ENCODE measurements around the gene CDKN2A.

The CDKN2A gene

DNA sequence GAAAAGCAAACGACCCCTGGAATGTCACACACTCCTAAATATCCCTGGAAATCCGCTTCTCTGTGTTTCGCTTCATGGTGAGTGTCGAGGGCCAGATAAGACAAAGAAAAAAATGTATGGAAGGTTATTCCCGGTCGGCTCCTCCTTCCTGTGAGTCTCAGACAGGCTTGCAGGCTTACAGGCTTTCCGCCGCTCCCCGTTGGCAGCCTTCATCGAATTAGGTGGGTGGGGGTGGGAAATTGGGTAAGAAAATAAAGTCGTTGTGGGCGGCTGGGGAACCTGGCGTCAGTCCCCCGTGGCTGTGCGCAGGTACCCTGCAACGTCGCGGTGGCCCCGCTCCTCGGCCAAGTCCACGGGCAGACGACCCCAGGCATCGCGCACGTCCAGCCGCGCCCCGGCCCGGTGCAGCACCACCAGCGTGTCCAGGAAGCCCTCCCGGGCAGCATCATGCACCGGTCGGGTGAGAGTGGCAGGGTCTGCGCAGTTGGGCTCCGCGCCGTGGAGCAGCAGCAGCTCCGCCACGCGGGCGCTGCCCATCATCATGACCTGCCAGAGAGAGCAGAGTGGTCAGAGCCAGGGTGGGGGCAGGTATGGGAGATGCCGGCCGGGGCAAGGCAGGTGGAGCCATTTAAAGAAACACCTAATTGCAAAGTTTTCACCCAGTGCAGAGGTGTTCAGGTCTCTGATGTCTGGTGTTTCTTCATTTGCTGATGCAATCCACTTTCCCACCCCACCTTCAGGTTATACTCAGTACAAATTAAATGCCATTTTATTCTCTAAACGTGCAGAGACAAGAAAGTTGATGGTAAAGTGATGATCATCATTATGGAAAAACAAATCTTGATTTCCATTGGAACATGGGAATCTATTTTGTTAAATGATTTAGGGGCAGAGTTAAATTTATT, 11.8 kb upstream of the CDKN2A start:
- no peak for DNase-seq

DNA sequence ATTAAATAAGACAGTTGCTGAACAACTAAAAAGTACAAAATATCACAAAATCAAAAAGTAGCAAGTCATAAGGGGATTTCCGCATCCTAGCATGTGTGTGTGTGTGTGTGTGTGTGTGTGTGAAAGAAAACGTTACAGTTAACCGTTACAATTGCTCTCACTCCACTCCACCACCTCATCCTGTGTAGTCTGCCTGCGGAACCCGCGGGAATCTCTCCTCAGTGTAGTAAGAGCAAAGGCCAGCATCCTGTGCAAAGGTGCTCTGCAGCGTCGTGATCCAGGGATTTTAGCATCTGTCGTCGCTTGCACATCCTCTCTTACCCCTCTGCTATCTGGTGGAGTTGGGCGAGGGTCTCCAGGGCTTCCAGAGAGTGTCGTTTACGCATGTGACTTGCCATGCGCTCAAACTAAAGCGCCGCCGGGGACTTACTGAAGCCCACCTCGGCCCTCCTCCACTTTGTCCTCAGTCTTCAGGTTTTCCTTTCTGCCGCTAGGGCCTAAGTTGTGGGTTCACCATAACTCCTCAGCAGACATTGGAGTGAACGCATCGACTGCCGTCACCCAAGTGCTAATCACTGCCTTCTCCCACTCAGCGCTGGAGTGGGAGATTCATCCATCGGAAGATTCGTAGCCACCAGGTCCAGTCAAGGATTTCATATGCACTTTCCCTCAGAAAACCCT, 11.0 kb upstream of the CDKN2A start:
- no peak for DNase-seq

GRCh38 chr9:22002038-22002437, 7.8 kb upstream of the CDKN2A start:
- no peak for DNase-seq

DNA sequence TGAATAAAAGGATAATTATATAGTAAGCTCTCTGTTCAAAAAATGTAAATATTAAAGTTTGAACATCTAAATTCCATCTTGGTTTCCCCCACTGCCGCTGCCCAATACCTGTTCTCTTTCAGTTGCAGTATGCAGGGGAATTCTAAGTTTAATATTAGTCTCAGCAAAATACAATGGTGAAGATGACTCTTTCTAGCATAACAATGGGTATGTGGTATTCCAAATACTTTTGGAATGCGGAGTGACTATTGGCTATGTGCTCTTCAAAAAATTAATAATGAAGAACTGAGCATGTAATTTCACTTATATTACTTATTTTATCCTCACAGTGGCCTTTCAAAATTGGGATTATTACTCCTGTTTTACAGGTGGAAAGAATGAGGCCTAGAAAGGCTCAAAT, 3.8 kb upstream of the CDKN2A start:
- DNase-seq = no peak

GRCh38 chr9:21997480-21997879, 3.3 kb upstream of the CDKN2A start:
- no peak for DNase-seq

DNA sequence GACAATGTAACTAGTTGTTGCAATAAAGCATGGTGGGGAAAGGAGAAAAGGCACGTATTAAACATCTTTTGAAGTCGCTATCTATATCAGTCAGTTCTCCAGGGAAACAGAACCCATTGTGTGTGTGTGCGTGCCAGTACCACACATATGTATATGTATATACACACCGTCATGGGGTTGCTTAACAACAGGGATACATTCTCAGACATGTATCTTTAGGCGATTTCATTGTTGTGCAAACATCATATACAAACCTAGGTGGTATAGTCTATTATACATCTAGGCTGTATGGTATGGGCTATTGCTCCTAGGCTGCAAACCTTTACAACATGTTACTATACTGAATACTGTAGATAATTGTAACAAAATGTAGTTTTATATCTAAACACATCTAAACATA, 2.7 kb upstream of the CDKN2A start:
- no peak for DNase-seq

- no peak for DNase-seq
These were observed 2.2 kb upstream of the CDKN2A start for GRCh38 chr9:21996438-21996837.

DNA sequence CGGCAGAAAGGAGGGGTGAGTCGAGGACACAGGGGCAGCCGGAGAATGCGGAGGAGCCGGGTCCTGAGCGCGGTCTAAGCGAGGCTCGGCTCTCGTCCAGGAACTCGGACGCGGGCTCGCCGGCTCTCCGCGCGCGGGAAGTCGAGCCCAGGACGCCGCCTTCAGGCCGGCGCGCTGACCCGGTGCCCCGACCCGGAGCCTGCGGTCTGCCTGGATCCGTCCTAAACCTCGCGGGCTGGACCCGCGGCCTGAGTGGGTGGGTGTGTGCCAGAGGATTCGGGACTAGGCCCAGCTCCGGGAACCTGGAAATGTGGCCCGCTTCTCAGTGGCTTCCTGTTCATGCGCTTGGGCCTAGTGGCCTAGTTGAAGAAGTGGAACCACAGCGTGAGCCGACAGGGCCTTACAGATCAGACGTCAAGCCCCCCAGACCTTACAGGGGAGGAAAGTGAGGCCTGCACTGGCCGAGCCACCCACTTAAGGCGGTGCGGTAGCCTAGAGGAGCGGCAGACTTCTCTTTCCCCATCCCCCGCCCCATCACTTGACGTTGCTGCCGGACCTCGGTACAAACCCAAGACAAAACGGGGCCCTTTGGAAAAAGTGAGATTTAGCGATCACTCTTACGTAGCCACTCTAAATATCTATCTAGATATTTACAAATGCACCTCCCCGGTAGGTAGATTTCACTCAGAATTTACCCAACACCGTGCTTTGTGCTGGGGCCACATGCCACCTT, 1.6 kb upstream of the CDKN2A start:
- no peak for DNase-seq

DNA sequence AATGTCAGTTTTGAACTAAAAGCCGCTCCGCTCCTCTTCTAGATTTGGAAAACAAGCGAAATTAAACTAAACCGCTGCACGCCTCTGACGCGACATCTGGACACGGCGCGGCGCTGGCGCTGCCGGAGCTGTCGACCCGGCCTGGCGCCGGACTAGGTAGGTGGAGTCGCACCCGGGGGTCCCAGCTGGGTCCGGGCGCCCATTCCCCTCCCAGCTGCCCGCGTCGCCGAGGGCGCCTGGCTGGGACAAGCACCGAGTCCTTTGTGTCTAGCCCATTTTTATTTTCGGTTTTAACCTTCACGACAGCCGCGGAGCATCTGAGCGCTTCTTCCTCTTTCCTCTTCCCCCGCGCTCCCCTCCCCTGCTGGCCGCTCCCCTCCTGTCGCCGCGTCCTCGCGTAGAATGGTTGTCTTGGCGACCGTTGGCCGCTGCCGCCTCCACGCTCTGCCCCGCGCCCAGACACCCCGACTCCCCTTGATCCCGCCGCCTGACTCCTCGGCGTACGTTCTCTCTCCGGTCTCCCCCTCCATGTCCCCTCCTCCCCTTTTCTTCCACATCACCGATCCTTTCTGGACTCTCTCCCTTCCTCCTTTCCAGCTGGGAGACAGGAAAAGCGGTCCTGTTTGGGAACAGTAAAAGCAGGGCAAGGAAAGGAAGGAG, 944 bp upstream of the CDKN2A start:
- peak in 1 of 2 donors; percentile 50 for DNase-seq

- no peak for DNase-seq
These were observed 389 bp upstream of the CDKN2A start, which contains the start of gene CDKN2B-AS1 for GRCh38 chr9:21994556-21995005. Gene CDKN2B-AS1, plus strand, starts transcription at chr9:21994791.

DNA sequence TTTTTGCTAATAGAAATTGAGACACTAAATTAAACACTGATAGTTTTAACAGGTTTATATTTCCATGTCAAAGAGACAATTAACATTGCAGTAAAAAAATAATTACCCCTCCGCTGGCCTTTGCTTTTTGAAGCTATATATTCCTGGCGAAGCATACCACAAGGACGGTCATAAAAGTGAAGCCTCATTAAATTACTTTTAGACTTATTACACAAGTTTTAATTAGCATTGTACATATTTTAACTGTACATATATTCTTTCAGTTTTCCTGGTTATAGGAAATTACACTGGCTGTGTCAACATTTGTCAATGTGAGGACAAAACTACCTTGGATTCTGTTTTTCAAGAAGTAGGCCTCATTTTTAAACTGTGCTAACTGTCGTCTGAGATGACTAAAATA, 1.2 kb downstream of the CDKN2A start:
- no peak for DNase-seq

DNA sequence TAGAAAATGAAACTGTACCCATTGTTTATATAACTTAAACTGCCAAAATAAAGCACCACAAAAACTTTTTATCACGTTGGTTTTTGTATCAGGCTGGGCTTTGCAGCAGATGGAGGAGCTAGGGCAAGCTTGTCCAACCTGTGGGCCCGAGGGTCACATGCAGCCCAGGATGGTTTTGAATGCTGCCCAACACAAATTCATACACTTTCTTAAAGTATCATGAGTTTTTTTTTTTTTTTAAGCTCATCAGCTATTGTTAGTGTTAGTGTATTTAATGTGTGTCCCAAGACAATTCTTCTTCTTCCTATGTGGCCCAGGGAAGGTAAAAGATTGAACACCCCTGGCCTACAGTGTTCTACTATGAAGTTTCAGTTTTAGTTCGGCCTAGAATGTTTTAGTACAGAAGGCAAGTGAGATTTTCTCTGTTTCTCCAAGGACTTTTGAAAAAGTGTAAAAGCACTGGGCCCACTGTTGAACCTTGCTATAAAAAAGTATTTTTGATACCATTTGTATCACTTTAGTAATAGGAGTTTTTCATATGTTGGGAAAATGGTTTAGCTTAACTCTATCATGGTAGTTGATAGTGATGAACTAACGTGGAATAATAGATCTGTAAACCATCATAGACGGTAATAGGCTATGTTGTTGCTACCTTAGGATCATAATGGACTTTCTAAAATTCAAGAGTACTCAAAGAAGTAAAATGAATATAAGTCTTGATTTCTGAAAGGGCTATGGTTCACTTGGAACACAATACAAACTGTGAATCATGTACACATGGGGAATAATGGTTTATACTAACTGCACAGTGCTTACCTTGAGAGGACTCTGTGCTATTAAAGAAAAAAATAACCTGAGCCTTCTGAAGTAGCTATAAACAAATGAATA, 2.9 kb downstream of the CDKN2A start:
- DNase-seq = no peak

GRCh38 chr9:21989440-21990189, 4.6 kb downstream of the CDKN2A start:
- no peak for DNase-seq

- no peak for DNase-seq
These were observed 5.9 kb downstream of the CDKN2A start for GRCh38 chr9:21988056-21988990.

- no peak for DNase-seq
These were observed 8.1 kb downstream of the CDKN2A start for GRCh38 chr9:21985964-21986667.

GRCh38 chr9:21984101-21984500, 10.1 kb downstream of the CDKN2A start:
- no peak for DNase-seq

DNA sequence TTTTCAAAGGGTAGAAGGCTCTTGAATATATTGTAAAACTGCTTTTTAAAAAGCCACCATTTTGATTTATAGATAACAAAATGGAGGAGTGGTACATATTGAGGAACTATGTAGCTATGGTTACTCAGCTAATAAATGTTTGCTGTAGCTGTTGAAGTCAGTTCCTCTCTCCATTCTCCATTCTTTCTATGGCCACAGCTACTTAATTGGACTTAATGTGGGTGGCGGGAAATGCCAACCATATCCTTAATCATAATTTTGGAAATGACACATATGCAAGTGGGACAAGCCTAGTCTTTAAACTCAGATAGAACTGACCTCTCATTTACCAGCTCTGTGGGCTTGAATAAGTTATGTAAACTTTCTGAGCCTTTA, 10.6 kb downstream of the CDKN2A start:
- DNase-seq = no peak

DNA sequence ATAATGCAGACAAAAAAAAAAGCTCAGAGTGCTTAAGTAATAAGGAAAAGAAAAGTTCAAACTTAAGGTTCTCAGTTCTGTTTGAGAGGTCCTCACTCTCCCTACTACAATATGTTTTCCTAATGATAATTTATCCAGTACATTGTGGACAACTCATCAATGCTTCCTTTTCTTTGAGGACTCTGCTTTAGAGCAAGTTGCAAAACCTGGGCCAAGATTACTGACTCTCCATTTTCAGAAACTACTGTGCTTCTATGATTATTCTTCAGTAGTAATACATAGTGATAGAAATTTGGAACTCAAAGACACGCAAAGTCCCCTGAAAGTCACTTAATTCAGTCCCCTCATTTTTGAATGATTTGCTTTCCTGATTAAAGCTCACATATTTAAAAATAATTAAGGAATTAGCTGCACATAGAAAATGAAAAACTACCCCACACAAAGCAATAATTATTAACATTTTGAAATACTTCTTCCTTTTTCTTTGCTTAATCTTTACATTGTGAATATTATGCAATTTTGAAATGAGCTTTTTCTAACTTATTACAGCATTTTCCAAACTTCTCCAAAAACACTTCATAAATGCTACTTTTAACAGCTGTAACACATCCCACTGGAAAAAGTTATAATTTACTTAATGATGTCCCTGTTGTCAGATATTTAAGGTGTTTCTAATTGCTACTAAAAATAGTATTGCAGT, 11.2 kb downstream of the CDKN2A start:
- no peak for DNase-seq

DNA sequence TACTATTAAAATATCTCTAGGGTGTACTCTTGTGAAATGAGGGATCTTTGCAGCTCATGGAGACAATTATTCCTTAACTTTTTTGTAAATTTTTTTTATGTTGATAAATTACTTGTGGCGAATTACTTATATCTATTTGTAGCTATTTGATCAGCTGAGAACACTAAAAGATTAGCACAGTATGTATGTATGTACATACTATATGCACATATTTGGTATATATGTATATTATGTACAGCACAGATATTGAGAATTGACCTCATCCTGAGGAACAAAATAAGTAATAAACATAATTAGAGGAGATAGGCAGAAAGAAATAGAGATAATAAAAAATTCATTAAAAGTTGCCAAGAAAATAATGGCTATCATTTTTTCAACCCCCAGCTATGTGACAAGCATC, 11.8 kb downstream of the CDKN2A start:
- DNase-seq = no peak
